MG63 (cell line): ENCODE data around the gene FMO4. TPM values are rescaled to one million over a fixed set of nuclear protein-coding genes. Genes with fewer than 3 reads are reported as not detected.
"Not testable (repeated sequence)": the region's sequence is repeated elsewhere in the genome, so short reads cannot be mapped to it uniquely, and the experiment has no call there.

Source experiments
- DNase-seq: peaks from one replicate; pipeline ENCODE4 v3.0.0-alpha.2; 2020
- H3K27me3 ChIP-seq: fragments of 250-450 bp; sonication (Bioruptor Pico); 2 replicates; pipeline ENCODE4 v1.5.1; 2020; ENCODE audit warnings: mild to moderate bottlenecking, moderate library complexity
- H3K36me3 ChIP-seq: fragments of 250-450 bp; sonication (Bioruptor Pico); 2 replicates; pipeline ENCODE4 v1.5.1; 2020; ENCODE audit warnings: mild to moderate bottlenecking, moderate library complexity
- H3K4me3 ChIP-seq: fragments of 250-450 bp; sonication (Bioruptor Pico); 2 replicates; pipeline ENCODE4 v1.5.1; 2020; ENCODE audit warnings: mild to moderate bottlenecking, moderate library complexity
- H3K9me3 ChIP-seq: fragments of 250-450 bp; sonication (Bioruptor Pico); 2 replicates; pipeline ENCODE4 v1.5.1; 2020; ENCODE audit warnings: mild to moderate bottlenecking, moderate library complexity
- total RNA-seq: library from RNA; depleted of rRNA; stranded (reverse); fragments of >200 nt; shearing (Covaris generic); gene quantifications from 2 replicates; pipeline ENCODE4 v1.2.3, GENCODE V29; 2014; ENCODE audit warnings: low replicate concordance; rRNA removed

Gene FMO4
- total RNA-seq, result 1.5 TPM in 1 of 2 replicates, not detected in the other

GRCh38 chr1:171313835-171314320 lies at the start of gene FMO4:
Gene FMO4, plus strand, starts transcription at chr1:171314183. Its CDS starts 5,643 bp downstream, at chr1:171319826.
- peak within 1 kb of the TSS; percentile 21 for H3K4me3 ChIP-seq
- no peaks in the 10 kb centered on the region for H3K27me3 ChIP-seq
- H3K36me3 ChIP-seq, result no peaks in the 10 kb centered on the region
- H3K9me3 ChIP-seq, result no peaks in the 10 kb centered on the region
- peak; percentile 97 for DNase-seq

GRCh38 chr1:171265686-171266085 lies 48.3 kb upstream of the FMO4 start:
- peaks cover 2% of the 10 kb centered on the region; the same call in 1 of the 2 replicates for H3K27me3 ChIP-seq
- H3K9me3 ChIP-seq, result no peaks in the 10 kb centered on the region
- no peaks in the 10 kb centered on the region for H3K36me3 ChIP-seq
- DNase-seq, result no peak
- no peak overlapping the region for H3K4me3 ChIP-seq

GRCh38 chr1:171266930-171267329 lies 47.1 kb upstream of the FMO4 start:
- H3K4me3 ChIP-seq, result no peak overlapping the region
- no peak for DNase-seq
- H3K27me3 ChIP-seq, result peaks cover 2% of the 10 kb centered on the region; the same call in 1 of the 2 replicates
- H3K9me3 ChIP-seq, result no peaks in the 10 kb centered on the region
- H3K36me3 ChIP-seq, result no peaks in the 10 kb centered on the region

- Histone ChIP-seq H3K27me3 (peaks cover 2% of the 10 kb centered on the region; the same call in 1 of the 2 replicates), H3K9me3 (no peaks in the 10 kb centered on the region), H3K4me3 (no peak overlapping the region), H3K36me3 (no peaks in the 10 kb centered on the region)
- DNase-seq, result no peak
These were observed 46.6 kb upstream of the FMO4 start for GRCh38 chr1:171267391-171267790.

GRCh38 chr1:171270806-171271205 lies 43.2 kb upstream of the FMO4 start:
- DNase-seq, result no peak
- H3K36me3 ChIP-seq, result no peaks in the 10 kb centered on the region
- H3K9me3 ChIP-seq, result no peaks in the 10 kb centered on the region
- no peaks in the 10 kb centered on the region; the same call in 1 of the 2 replicates for H3K27me3 ChIP-seq
- H3K4me3 ChIP-seq, result no peak overlapping the region

- Histone ChIP-seq H3K36me3 (no peaks in the 10 kb centered on the region), H3K9me3 (no peaks in the 10 kb centered on the region)
These were observed 36.4 kb upstream of the FMO4 start for GRCh38 chr1:171277534-171277933.

GRCh38 chr1:171279234-171279633 lies 34.7 kb upstream of the FMO4 start:
- DNase-seq, result no peak
- no peaks in the 10 kb centered on the region for H3K36me3 ChIP-seq
- H3K4me3 ChIP-seq, result no peak overlapping the region
- H3K27me3 ChIP-seq, result 0 out of 2 replicates have a peak, but pooled peaks cover 2% of the 10 kb centered on the region
- H3K9me3 ChIP-seq, result no peaks in the 10 kb centered on the region

More at GRCh38 chr1:171277534-171277933, 36.4 kb upstream of the FMO4 start:
- DNase-seq, result no peak
- Histone ChIP-seq H3K27me3 (0 out of 2 replicates have a peak, but pooled peaks cover 2% of the 10 kb centered on the region), H3K4me3 (no peak overlapping the region)

- DNase-seq, result no peak
- Histone ChIP-seq H3K9me3 (no peaks in the 10 kb centered on the region), H3K36me3 (no peaks in the 10 kb centered on the region), H3K27me3 (0 out of 2 replicates have a peak, but pooled peaks cover 2% of the 10 kb centered on the region), H3K4me3 (no peak overlapping the region)
These were observed 34.3 kb upstream of the FMO4 start for GRCh38 chr1:171279678-171280077.

GRCh38 chr1:171280599-171280998 lies 33.4 kb upstream of the FMO4 start:
- Histone ChIP-seq H3K4me3 (no peak overlapping the region), H3K36me3 (no peaks in the 10 kb centered on the region), H3K9me3 (no peaks in the 10 kb centered on the region), H3K27me3 (0 out of 2 replicates have a peak, but pooled peaks cover 2% of the 10 kb centered on the region)
- no peak for DNase-seq

- DNase-seq, result no peak
- H3K27me3 ChIP-seq, result no peaks in the 10 kb centered on the region
- no peaks in the 10 kb centered on the region for H3K36me3 ChIP-seq
- H3K9me3 ChIP-seq, result no peaks in the 10 kb centered on the region
- H3K4me3 ChIP-seq, result no peak overlapping the region
These were observed 27.8 kb upstream of the FMO4 start for GRCh38 chr1:171286032-171286705.

- Histone ChIP-seq H3K27me3 (no peaks in the 10 kb centered on the region), H3K9me3 (no peaks in the 10 kb centered on the region), H3K36me3 (no peaks in the 10 kb centered on the region), H3K4me3 (no peak overlapping the region)
- no peak for DNase-seq
These were observed 23.4 kb upstream of the FMO4 start for GRCh38 chr1:171290621-171291020.

- Histone ChIP-seq H3K4me3 (no peak overlapping the region), H3K9me3 (no peaks in the 10 kb centered on the region), H3K36me3 (no peaks in the 10 kb centered on the region), H3K27me3 (no peaks in the 10 kb centered on the region)
- DNase-seq, result peak; percentile 39
These were observed 21.2 kb upstream of the FMO4 start for GRCh38 chr1:171292799-171293198.

- H3K27me3 ChIP-seq, H3K9me3 ChIP-seq, H3K36me3 ChIP-seq, DNase-seq, H3K4me3 ChIP-seq: not testable (repeated sequence)
These were observed 18.6 kb upstream of the FMO4 start for GRCh38 chr1:171295383-171295782.

- H3K36me3 ChIP-seq, result no peaks in the 10 kb centered on the region
- no peak for DNase-seq
- peaks cover 4% of the 10 kb centered on the region; the same call in 1 of the 2 replicates for H3K9me3 ChIP-seq
- H3K27me3 ChIP-seq, result no peaks in the 10 kb centered on the region
- H3K4me3 ChIP-seq, result no peak overlapping the region
These were observed 18.2 kb upstream of the FMO4 start for GRCh38 chr1:171295821-171296220.

GRCh38 chr1:171296897-171297296 lies 17.1 kb upstream of the FMO4 start:
- no peak overlapping the region for H3K4me3 ChIP-seq
- DNase-seq, result no peak
- H3K9me3 ChIP-seq, result peaks cover 8% of the 10 kb centered on the region; the same call in 1 of the 2 replicates
- H3K27me3 ChIP-seq, result no peaks in the 10 kb centered on the region
- H3K36me3 ChIP-seq, result no peaks in the 10 kb centered on the region

GRCh38 chr1:171298696-171299095 lies 15.3 kb upstream of the FMO4 start:
- H3K9me3 ChIP-seq, result peaks cover 10% of the 10 kb centered on the region
- H3K36me3 ChIP-seq, result no peaks in the 10 kb centered on the region
- no peak for DNase-seq
- 0 out of 2 replicates have a peak, but pooled peaks cover 3% of the 10 kb centered on the region for H3K27me3 ChIP-seq
- H3K4me3 ChIP-seq, result no peak overlapping the region

GRCh38 chr1:171299342-171299741 lies 14.6 kb upstream of the FMO4 start:
- Histone ChIP-seq H3K4me3 (no peak overlapping the region), H3K27me3 (0 out of 2 replicates have a peak, but pooled peaks cover 3% of the 10 kb centered on the region), H3K36me3 (no peaks in the 10 kb centered on the region), H3K9me3 (peaks cover 10% of the 10 kb centered on the region)
- DNase-seq, result no peak

- H3K4me3 ChIP-seq, result no peak overlapping the region
These were observed 13.6 kb upstream of the FMO4 start for GRCh38 chr1:171300401-171300800.

More at GRCh38 chr1:171300401-171300800, 13.6 kb upstream of the FMO4 start:
- no peak for DNase-seq
- Histone ChIP-seq H3K36me3 (no peaks in the 10 kb centered on the region), H3K27me3 (0 out of 2 replicates have a peak, but pooled peaks cover 3% of the 10 kb centered on the region), H3K9me3 (peaks cover 10% of the 10 kb centered on the region)
